ENCODE data around the gene ASAP3.

Gene ASAP3

DNA sequence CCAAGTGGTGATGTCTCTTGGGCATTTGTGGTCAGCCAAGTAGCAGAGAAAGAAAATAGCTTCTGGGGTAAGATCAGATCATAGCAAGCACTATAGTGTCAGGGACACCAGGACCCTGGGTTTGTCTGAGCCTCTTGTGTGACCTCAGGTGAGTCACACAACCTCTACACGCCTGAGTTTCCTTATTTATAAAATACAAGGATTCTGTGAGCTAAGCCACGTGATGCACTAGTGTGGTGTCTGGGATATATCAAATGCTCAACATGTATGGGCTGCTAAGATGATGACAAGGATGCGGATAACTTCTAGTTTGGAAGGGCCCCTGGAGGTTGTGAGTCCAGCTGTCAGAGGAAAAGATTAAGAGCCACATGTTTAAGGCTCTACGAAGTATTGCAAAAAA lies 89.8 kb downstream of the ASAP3 start:
- TF ChIP-seq, protein P1, sequence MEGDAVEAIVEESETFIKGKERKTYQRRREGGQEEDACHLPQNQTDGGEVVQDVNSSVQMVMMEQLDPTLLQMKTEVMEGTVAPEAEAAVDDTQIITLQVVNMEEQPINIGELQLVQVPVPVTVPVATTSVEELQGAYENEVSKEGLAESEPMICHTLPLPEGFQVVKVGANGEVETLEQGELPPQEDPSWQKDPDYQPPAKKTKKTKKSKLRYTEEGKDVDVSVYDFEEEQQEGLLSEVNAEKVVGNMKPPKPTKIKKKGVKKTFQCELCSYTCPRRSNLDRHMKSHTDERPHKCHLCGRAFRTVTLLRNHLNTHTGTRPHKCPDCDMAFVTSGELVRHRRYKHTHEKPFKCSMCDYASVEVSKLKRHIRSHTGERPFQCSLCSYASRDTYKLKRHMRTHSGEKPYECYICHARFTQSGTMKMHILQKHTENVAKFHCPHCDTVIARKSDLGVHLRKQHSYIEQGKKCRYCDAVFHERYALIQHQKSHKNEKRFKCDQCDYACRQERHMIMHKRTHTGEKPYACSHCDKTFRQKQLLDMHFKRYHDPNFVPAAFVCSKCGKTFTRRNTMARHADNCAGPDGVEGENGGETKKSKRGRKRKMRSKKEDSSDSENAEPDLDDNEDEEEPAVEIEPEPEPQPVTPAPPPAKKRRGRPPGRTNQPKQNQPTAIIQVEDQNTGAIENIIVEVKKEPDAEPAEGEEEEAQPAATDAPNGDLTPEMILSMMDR (IDR thresholded peaks at IDR 0.05; ENCODE audit: low read depth, low read length) = no peak
- no peak for DNase-seq (ENCODE audit: extremely low read depth, low read depth)

DNA sequence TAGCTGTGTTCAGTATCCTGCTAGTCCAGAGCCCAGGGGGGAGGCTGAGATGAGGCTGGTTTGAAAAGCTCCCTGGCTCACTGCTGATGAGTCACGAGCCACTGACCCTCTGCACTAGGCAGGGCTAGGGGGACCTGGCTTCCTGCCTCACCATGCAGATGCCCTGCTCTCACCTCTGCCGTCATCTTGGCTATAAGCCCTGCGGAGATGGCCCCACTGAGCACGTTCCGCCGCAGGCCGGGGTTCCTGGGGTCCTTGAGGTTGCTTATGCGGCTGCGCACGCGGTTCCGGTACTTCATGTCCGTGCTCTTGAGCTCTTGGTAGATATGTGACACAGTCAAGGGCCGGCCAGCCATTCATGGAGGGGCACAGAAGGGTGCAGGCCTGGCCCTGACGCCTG lies 90.3 kb downstream of the ASAP3 start:
- DNase-seq (ENCODE audit: extremely low read depth, low read depth) = no peak
- TF ChIP-seq, protein P1 (IDR thresholded peaks at IDR 0.05; ENCODE audit: low read depth, low read length) = no peak

DNA sequence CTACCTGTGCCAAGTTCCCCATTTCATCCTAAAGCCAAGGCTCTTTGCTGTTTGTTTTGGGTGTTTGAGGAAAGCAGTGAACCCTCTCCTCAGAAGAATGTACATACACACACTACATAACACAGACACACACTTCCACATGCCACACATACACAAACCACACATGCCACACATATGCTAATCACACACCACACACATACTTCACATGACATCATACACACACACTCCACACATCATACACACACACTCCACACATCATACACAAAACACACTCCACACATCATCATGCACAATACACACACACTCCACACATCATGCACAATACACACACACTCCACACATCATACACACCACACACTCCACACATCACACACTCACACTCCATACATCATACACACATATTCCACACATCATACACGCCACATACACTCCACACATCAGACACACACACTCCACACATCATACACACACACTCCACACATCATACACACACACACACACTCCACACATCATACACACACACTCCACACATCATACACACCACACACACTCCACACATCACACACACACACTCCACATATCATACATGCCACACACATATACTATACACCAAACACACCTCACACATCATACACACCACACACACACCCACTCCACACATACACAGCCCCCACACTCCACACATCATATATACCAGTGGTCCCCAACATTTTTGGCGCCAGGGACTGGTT lies 91.7 kb downstream of the ASAP3 start:
- TF ChIP-seq, protein P1 (IDR thresholded peaks at IDR 0.05; ENCODE audit: low read depth, low read length) = no peak

DNA sequence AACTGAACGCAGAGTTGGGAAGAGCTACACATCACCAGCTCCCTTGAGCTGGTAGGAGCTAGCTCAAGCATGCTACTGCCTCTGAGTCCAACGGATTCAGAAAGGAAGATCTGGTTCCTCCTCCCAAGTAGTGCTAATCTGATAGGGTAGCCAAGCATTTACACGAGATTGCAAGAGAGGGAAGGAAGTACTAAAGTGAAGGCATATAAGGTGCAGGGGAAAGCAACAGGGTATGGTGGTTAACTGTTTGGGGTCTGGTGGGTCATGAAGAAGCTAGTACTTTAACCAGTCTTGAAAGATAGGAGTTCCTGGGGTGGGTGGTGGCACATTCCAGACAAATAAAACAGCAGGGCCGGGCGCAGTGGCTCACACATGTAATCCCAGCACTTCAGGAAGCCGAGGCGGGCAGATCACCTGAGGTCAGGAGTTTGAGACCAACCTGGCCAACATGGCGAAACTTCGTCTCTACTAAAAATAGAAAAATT lies 94.1 kb downstream of the ASAP3 start:
- DNase-seq (ENCODE audit: extremely low read depth, low read depth) = no peak
- TF ChIP-seq, protein P1 (IDR thresholded peaks at IDR 0.05; ENCODE audit: low read depth, low read length) = no peak

More for the DNA sequence above, 91.7 kb downstream of the ASAP3 start:
- no peak for DNase-seq (ENCODE audit: extremely low read depth, low read depth)

DNA sequence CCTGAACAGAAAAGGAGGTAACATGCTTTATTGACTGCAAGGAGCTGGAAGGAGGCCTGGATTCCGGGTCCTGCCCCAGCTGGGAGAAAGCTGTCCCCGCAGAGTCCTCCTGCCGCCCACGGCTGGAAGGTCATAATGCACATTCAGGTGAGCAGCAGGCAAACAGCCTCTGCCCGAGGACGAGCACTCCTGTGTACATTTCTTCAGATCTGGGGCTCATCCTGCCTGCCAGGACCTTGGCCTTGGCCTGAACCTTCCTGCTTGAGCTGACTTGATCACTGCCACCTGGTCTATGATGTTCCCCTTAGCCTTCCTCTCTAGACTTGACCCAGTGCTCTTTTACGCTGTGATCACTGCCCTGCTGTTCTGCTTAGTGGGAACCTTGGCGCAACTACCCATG lies 96.5 kb downstream of the ASAP3 start:
- no peak for DNase-seq (ENCODE audit: extremely low read depth, low read depth)
- TF ChIP-seq, protein P1 (IDR thresholded peaks at IDR 0.05; ENCODE audit: low read depth, low read length) = no peak

DNA sequence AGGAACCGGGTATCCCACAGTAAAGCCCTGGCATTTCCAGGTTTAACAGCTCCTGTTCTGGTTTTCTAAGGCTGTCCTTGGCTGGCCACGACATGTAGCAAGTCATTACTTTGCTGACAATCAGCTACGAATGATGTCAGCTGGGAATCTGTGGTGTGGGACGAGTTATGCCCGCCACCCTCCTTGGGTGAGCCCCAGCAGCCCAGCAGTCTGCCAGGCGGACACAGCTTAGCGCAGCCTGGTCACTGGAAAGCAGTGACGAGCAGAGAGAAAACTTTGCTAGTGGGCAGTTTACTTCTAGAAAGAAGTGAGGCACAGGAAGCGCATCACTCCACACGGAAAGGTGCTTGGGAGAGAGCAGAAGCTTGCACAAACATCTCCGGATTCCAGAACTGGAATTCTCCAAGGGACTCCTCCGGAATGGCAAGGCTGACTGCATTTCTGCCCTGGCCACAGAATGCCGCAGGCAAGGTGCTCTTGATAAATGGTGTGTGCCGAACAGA lies 98.8 kb downstream of the ASAP3 start:
- TF ChIP-seq, protein P1 (IDR thresholded peaks at IDR 0.05; ENCODE audit: low read depth, low read length) = no peak
- DNase-seq (ENCODE audit: extremely low read depth, low read depth) = no peak

DNA sequence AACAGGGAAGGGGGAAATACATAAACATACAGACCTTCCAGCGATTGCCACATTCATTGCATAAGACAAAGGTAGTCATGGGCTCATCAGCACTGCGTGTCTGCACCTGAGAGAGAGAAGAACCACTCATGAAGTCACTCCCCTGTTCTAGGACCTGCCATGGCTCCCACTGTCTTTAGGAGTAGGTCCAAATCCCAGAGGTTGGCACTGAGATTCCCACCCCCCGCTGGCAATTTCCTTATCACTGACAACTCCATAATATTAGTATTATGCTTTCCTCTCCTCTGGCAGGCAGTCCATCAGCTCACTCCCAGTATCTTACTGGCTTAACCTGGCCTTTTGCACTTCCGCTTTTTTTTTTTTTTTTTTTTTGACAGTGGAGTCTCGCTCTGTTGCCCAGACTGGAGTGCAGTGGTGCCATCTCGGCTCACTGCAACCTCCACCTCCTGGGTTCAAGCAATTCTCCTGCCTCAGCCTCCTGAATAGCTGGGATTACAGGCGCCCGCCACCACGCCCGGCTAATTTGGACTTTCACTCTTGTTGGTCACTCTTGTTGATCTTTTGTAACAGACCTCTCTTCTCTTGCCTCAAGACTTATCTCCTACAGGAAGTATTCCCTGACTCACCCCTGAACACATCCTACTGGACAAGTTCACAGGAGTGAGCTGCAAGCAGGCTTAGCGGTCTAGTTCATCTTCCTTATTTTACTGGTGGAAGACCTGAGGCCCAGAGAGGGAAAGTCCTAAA lies 99.5 kb downstream of the ASAP3 start:
- no peak for DNase-seq (ENCODE audit: extremely low read depth, low read depth)
- TF ChIP-seq, protein P1 (IDR thresholded peaks at IDR 0.05; ENCODE audit: low read depth, low read length) = no peak

All from AG09319 (cell line).